Keratinocyte (primary cell): ENCODE data around the gene EPB41L4B.

Source experiments
- CTCF ChIP-seq, 3 experiments: IDR thresholded peaks in 1 of 3; conservative IDR thresholded peaks in 1 of 3; optimal IDR thresholded peaks in 1 of 3; 2 replicates in 2 of 3; 3 replicates in 1 of 3; pipeline versions ENCODE3 to v1.5.1; 2011; ENCODE audit warnings: low read length in 3 of 3, mild to moderate bottlenecking in 3 of 3, moderate library complexity in 2 of 3, control low read depth in 1 of 3, inconsistent platforms in 1 of 3; ENCODE audit not compliant: insufficient read depth in 2 of 3; ENCODE audit errors: extremely low read depth in 1 of 3
- EZH2 ChIP-seq: IDR thresholded peaks from one replicate; pipeline ENCODE4 v1.6.1; 2012; ENCODE audit warnings: inconsistent platforms, mild to moderate bottlenecking, low read length, moderate library complexity

- TF ChIP-seq CTCF (optimal IDR thresholded peaks at IDR 0.05 in 1 of 3, IDR thresholded peaks at IDR 0.05 in 1 of 3, conservative IDR thresholded peaks at IDR 0.05 in 1 of 3; ENCODE audit: extremely low read depth in 1 of 3, insufficient read depth in 2 of 3, low read length in 3 of 3) (no peak), EZH2 (no peak)
Measured at GRCh38 chr9:109149089-109149488, 171.8 kb downstream of the EPB41L4B start.
